GM23338 (cell line): ENCODE measurements around the gene RENBP.

Experiments used
- CREB1 ChIP-seq: fragments of 250-450 bp; sonication (Bioruptor Pico); IDR thresholded peaks from 2 replicates; pipeline ENCODE4 v1.5.0; 2020; ENCODE audit warnings: low read depth, mild to moderate bottlenecking, moderate library complexity
- CTCF ChIP-seq, 2 experiments: fragments of 200-600 bp in 1 of 2; sonication (generic) in 1 of 2; conservative IDR thresholded peaks; 2 replicates each; pipeline versions ENCODE4 v1.5.1 to v1.6.1; 2016 to 2017; ENCODE audit warnings: antibody characterized with exemption in 2 of 2, low read depth in 2 of 2, mild to moderate bottlenecking in 2 of 2, moderate library complexity in 1 of 2
- ETS1 ChIP-seq: IDR thresholded peaks from 2 replicates; pipeline ENCODE4 v1.6.1; 2016; ENCODE audit warnings: antibody characterized with exemption
- EZH2 ChIP-seq: fragments of 200-600 bp; sonication (generic); IDR thresholded peaks from one replicate; pipeline ENCODE4 v1.8.0; 2017; ENCODE audit warnings: antibody characterized with exemption, mild to moderate bottlenecking, low read depth; ENCODE audit not compliant: unreplicated experiment
- EZH2phosphoT487 ChIP-seq: fragments of 200-600 bp; sonication (generic); IDR thresholded peaks from one replicate; pipeline ENCODE4 v1.8.1; 2018; ENCODE audit warnings: antibody characterized with exemption; ENCODE audit not compliant: unreplicated experiment
- JUNB ChIP-seq: IDR thresholded peaks from one replicate; pipeline ENCODE4 v1.6.1; 2016; ENCODE audit warnings: antibody characterized with exemption; ENCODE audit not compliant: unreplicated experiment
- POLR2AphosphoS5 ChIP-seq: IDR thresholded peaks from 2 replicates; pipeline ENCODE4 v1.6.1; 2016; ENCODE audit warnings: antibody characterized with exemption, low read depth
- REST ChIP-seq: IDR thresholded peaks from one replicate; pipeline ENCODE4 v1.6.1; 2018; ENCODE audit warnings: antibody characterized with exemption; ENCODE audit not compliant: unreplicated experiment
- STAT1 ChIP-seq: IDR thresholded peaks from one replicate; pipeline ENCODE4 v1.6.1; 2016; ENCODE audit warnings: antibody characterized with exemption; ENCODE audit not compliant: unreplicated experiment
- ZNF114 ChIP-seq: fragments of 250-450 bp; sonication (Bioruptor Pico); IDR thresholded peaks from 2 replicates; pipeline ENCODE4 v1.5.0; 2020; ENCODE audit warnings: mild to moderate bottlenecking, moderate library complexity

- no peak for TF ChIP-seq POLR2AphosphoS5
- no peak for TF ChIP-seq EZH2
- no peak for TF ChIP-seq CTCF (conservative IDR thresholded peaks at IDR 0.05; ENCODE audit: low read depth in 2 of 2)
- TF ChIP-seq EZH2phosphoT487: no peak
- no peak for TF ChIP-seq CREB1 (CRISPR knock-in tag)
- no peak for TF ChIP-seq JUNB
- TF ChIP-seq REST: no peak
- no peak for TF ChIP-seq STAT1
- TF ChIP-seq ZNF114 (CRISPR knock-in tag): no peak
- TF ChIP-seq ETS1: no peak
Measured at GRCh38 chrX:153973127-153974002, 28.9 kb upstream of the RENBP start.
